ENCODE data around the gene HTR2C. TPM values are rescaled to one million over a fixed set of nuclear protein-coding genes. Genes with fewer than 3 reads are reported as not detected.
"Not testable (repeated sequence)": the region's sequence is repeated elsewhere in the genome, so short reads cannot be mapped to it uniquely, and the experiment has no call there.

HTR2C gene
- total RNA-seq, 1 donor from 2014 or later = 1.4 TPM

DNA sequence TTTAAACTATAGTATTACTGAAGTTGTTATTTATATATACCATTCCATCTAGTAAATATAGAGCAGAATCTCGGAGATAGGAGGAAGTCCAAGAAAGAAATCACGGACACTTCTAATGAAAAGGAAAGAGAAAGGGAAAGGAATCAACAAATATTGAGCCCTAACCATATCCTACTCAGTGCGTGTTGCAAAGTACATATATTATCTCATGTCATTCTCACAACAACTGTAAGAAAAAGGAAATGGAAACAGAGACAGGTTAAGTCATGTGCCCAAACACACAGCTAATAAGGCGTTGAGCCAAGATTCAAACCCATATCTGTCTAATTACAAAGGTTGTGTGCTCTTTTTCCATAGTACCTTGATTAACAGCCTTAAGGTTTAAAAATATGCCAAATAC, 16.0 kb downstream of the HTR2C start:
- Histone ChIP-seq H3K79me2 (ENCODE audit: low read depth) (no peaks in the 10 kb centered on the region), H3K9me3 (ENCODE audit: low read depth) (no peaks in the 10 kb centered on the region), H3K27ac (no peak overlapping the region), H3K4me3 (no peak overlapping the region), H3K36me3 (no peaks in the 10 kb centered on the region), H2AFZ (replicated peaks) (no peak overlapping the region), H3K4me2 (no peak overlapping the region), H3K27me3 (no peaks in the 10 kb centered on the region), H4K20me1 (ENCODE audit: low read depth) (no peaks in the 10 kb centered on the region), H3K9ac (no peak overlapping the region), H3F3A (ENCODE audit: low read depth) (no peaks in the 10 kb centered on the region), H3K4me1 (no peaks in the 10 kb centered on the region)
- Mint-ChIP-seq H3K27me3 (ENCODE audit: insufficient read depth, low read depth) (peaks cover 4% of the 10 kb centered on the region), H3K36me3 (no peaks in the 10 kb centered on the region), H3K4me1 (no peaks in the 10 kb centered on the region), H3K27ac (no peak overlapping the region), H3K9me3 (no peaks in the 10 kb centered on the region), H3K4me3 (no peak overlapping the region)
- no peak for DNase-seq (ENCODE audit: low spot score)
- no peak for TF ChIP-seq EZH2phosphoT487 (IDR thresholded peaks at IDR 0.05)
- TF ChIP-seq, protein P1, sequence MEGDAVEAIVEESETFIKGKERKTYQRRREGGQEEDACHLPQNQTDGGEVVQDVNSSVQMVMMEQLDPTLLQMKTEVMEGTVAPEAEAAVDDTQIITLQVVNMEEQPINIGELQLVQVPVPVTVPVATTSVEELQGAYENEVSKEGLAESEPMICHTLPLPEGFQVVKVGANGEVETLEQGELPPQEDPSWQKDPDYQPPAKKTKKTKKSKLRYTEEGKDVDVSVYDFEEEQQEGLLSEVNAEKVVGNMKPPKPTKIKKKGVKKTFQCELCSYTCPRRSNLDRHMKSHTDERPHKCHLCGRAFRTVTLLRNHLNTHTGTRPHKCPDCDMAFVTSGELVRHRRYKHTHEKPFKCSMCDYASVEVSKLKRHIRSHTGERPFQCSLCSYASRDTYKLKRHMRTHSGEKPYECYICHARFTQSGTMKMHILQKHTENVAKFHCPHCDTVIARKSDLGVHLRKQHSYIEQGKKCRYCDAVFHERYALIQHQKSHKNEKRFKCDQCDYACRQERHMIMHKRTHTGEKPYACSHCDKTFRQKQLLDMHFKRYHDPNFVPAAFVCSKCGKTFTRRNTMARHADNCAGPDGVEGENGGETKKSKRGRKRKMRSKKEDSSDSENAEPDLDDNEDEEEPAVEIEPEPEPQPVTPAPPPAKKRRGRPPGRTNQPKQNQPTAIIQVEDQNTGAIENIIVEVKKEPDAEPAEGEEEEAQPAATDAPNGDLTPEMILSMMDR (IDR thresholded peaks at IDR 0.05) = no peak
- no peak for TF ChIP-seq EZH2 (IDR thresholded peaks at IDR 0.05)

DNA sequence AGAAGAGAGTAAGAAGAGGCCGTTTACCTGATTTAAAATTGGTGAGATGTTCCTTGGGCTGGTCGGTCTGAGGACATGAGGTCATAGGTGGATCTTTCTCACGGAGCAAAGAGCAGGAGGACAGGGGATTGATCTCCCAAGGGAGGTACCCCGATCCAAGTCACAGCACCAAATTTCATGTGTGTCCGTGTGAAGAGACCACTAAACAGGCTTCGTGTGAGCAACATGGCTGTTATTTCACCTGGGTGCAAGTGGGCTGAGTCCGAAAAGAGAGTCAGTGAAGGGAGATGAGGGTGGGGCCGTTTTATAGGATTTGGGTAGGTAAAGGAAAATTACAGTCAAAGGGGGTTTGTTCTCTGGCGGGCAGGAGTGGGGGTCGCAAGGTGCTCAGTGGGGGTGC, 22.7 kb downstream of the HTR2C start:
- not testable (repeated sequence) for H3K27ac ChIP-seq; H3K27ac Mint-ChIP-seq; H3K4me2 ChIP-seq; DNase-seq (ENCODE audit: low spot score); H3K4me3 Mint-ChIP-seq; H3K36me3 Mint-ChIP-seq; H2AFZ ChIP-seq (replicated peaks); H3K79me2 ChIP-seq (ENCODE audit: low read depth); H4K20me1 ChIP-seq (ENCODE audit: low read depth); H3K9me3 Mint-ChIP-seq; H3K36me3 ChIP-seq; H3K4me3 ChIP-seq; H3K9me3 ChIP-seq (ENCODE audit: low read depth); H3K9ac ChIP-seq; H3F3A ChIP-seq (ENCODE audit: low read depth); H3K27me3 Mint-ChIP-seq (ENCODE audit: insufficient read depth, low read depth)
- H3K4me1 Mint-ChIP-seq = peaks cover 11% of the 10 kb centered on the region
- H3K27me3 ChIP-seq = peaks cover 18% of the 10 kb centered on the region
- peaks cover 12% of the 10 kb centered on the region for H3K4me1 ChIP-seq

DNA sequence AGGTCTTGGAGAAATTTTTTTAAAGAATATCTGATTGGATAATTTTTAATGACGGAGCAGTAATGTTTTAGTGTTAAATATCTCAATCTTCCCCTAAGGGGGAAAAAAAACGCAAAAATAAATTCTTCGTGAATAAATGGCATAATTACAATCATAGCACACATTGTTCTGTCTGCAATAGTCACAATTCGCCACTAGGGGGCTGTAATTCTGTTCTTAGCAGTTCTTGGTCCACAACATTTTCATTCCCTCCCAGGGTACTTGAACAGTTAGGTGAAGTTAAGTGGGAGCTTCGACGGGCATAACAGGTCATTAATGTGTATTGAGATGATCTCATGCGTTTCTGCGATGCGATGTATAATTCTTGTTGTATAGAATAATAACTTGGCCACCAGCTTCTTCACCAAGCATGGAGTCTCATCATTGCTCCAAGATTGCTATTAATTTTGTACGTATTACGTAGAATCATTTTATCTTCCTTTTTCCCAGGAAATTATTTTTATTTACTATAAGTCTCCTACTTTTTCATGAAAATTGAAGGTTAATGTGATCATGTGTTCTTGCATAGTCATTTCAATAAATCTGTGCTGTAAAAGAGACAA, 27.2 kb downstream of the HTR2C start:
- Mint-ChIP-seq H3K27ac (no peak overlapping the region), H3K9me3 (no peaks in the 10 kb centered on the region), H3K4me3 (no peak overlapping the region), H3K36me3 (no peaks in the 10 kb centered on the region), H3K27me3 (ENCODE audit: insufficient read depth, low read depth) (no peaks in the 10 kb centered on the region), H3K4me1 (peaks cover 11% of the 10 kb centered on the region)
- Histone ChIP-seq H3K9me3 (ENCODE audit: low read depth) (no peaks in the 10 kb centered on the region), H2AFZ (replicated peaks) (no peak overlapping the region), H3K4me2 (no peak overlapping the region), H3K27ac (no peak overlapping the region), H3F3A (ENCODE audit: low read depth) (no peaks in the 10 kb centered on the region), H3K79me2 (ENCODE audit: low read depth) (no peaks in the 10 kb centered on the region), H3K36me3 (no peaks in the 10 kb centered on the region), H3K4me3 (no peak overlapping the region), H3K27me3 (peaks cover 10% of the 10 kb centered on the region), H3K4me1 (peaks cover 12% of the 10 kb centered on the region), H3K9ac (no peak overlapping the region), H4K20me1 (ENCODE audit: low read depth) (no peaks in the 10 kb centered on the region)
- TF ChIP-seq EZH2phosphoT487 (IDR thresholded peaks at IDR 0.05) = no peak
- TF ChIP-seq, protein P1 (IDR thresholded peaks at IDR 0.05) = peak; percentile 93
- TF ChIP-seq EZH2 (IDR thresholded peaks at IDR 0.05) = no peak
- peak; percentile 63 for DNase-seq (ENCODE audit: low spot score)

DNA sequence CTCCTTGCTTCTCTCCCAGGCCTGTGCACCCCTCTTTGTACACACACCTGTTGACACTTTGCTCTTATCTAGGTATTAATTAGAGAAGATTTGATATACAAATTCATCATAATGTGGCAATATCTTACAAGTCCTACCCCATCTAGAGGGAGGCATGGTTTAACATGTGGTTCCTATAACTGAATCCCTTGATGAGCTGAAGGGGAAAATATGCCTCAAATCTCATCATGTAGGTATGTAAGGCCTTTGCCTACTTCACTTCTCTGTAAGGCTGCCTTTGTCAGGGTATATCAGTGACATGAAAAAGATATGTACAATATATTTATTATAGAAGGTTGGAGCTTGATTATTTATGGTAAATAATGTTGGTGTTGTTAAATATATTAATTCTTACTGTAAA, 31.9 kb downstream of the HTR2C start:
- Histone ChIP-seq H3K4me2 (no peak overlapping the region), H3K9ac (no peak overlapping the region), H3K9me3 (ENCODE audit: low read depth) (no peaks in the 10 kb centered on the region), H3K36me3 (no peaks in the 10 kb centered on the region), H3K27me3 (no peaks in the 10 kb centered on the region), H3K79me2 (ENCODE audit: low read depth) (no peaks in the 10 kb centered on the region), H3K4me1 (no peaks in the 10 kb centered on the region), H3K27ac (no peak overlapping the region), H3K4me3 (no peak overlapping the region), H4K20me1 (ENCODE audit: low read depth) (no peaks in the 10 kb centered on the region), H3F3A (ENCODE audit: low read depth) (peaks cover 6% of the 10 kb centered on the region), H2AFZ (replicated peaks) (no peak overlapping the region)
- H3K4me3 Mint-ChIP-seq = no peak overlapping the region
- DNase-seq (ENCODE audit: low spot score) = no peak
- H3K27me3 Mint-ChIP-seq (ENCODE audit: insufficient read depth, low read depth) = peaks cover 2% of the 10 kb centered on the region
- H3K4me1 Mint-ChIP-seq = peaks cover 6% of the 10 kb centered on the region
- TF ChIP-seq EZH2 (IDR thresholded peaks at IDR 0.05) (no peak), EZH2phosphoT487 (IDR thresholded peaks at IDR 0.05) (no peak)
- TF ChIP-seq, protein P1 (IDR thresholded peaks at IDR 0.05) = no peak
- H3K27ac Mint-ChIP-seq = no peak overlapping the region
- H3K9me3 Mint-ChIP-seq = no peaks in the 10 kb centered on the region
- no peaks in the 10 kb centered on the region for H3K36me3 Mint-ChIP-seq
